Endodermal cell (in vitro differentiated cells): Measurements from ENCODE around the gene ECHS1. TPM values are rescaled to one million over a fixed set of nuclear protein-coding genes. Genes with fewer than 3 reads are reported as not detected.
A peak's percentile ranks its signal among the peaks of the same experiment; 100 is the strongest.

Experiments used
- DNase-seq: peaks from one replicate; pipeline ENCODE4 v3.0.0-alpha.2; 2017
- H3K27ac ChIP-seq: 2 replicates; pipeline ENCODE4 v1.5.1; 2013; ENCODE audit warnings: mild to moderate bottlenecking, low read depth, low read length, moderate library complexity
- H3K27me3 ChIP-seq: 2 replicates; pipeline ENCODE4 v1.6.1; 2013; ENCODE audit warnings: mild to moderate bottlenecking, low read length, moderate library complexity; ENCODE audit not compliant: insufficient read depth, control insufficient read depth, poor library complexity, severe bottlenecking
- H3K36me3 ChIP-seq: 2 replicates; pipeline ENCODE4 v1.7.0; 2013; ENCODE audit warnings: mild to moderate bottlenecking, low read length, moderate library complexity; ENCODE audit not compliant: control insufficient read depth, insufficient read depth
- H3K4me1 ChIP-seq: one replicate; pipeline ENCODE4 v1.7.0; 2013; ENCODE audit warnings: low read length; ENCODE audit not compliant: control insufficient read depth, insufficient read depth
- H3K4me3 ChIP-seq: 2 replicates; pipeline ENCODE4 v1.5.1; 2013; ENCODE audit warnings: mild to moderate bottlenecking, low read length, moderate library complexity
- H3K9ac ChIP-seq: 2 replicates; pipeline ENCODE4 v1.6.1; 2013; ENCODE audit warnings: mild to moderate bottlenecking, low read length, moderate library complexity; ENCODE audit not compliant: poor library complexity, severe bottlenecking; ENCODE audit errors: extremely low read depth
- H3K9me3 ChIP-seq: 2 replicates; pipeline ENCODE4 v1.6.1; 2013; ENCODE audit warnings: mild to moderate bottlenecking, low read length, moderate library complexity; ENCODE audit not compliant: control insufficient read depth
- H3K27ac Mint-ChIP-seq: 2 replicates; pipeline ENCODE4 v1.8.0; 2020; ENCODE audit warnings: mixed read lengths
- H3K27me3 Mint-ChIP-seq: 2 replicates; pipeline ENCODE4 v1.8.0; 2021; ENCODE audit warnings: mild to moderate bottlenecking, mixed read lengths; ENCODE audit not compliant: insufficient read depth
- H3K36me3 Mint-ChIP-seq: 2 replicates; pipeline ENCODE4 v1.8.0; 2020; ENCODE audit warnings: low read depth, mixed read lengths
- H3K4me1 Mint-ChIP-seq: 2 replicates; pipeline ENCODE4 v1.8.0; 2020; ENCODE audit warnings: mixed read lengths
- H3K4me3 Mint-ChIP-seq: 2 replicates; pipeline ENCODE4 v1.8.0; 2020; ENCODE audit warnings: mild to moderate bottlenecking, moderate library complexity, mixed read lengths
- H3K9me3 Mint-ChIP-seq: 2 replicates; pipeline ENCODE4 v1.8.0; 2020; ENCODE audit warnings: mild to moderate bottlenecking, mixed read lengths
- WGBS, 2 experiments: methylation state at CpG; one replicate each; pipeline versions ENCODE4 v1.1.5 to v1.1.7; 2013; ENCODE audit warnings: missing lambda C conversion rate in 2 of 2, mixed read lengths in 1 of 2; ENCODE audit not compliant: insufficient coverage in 1 of 2, insufficient read length in 1 of 2; 5-methylcytosine and 5-hydroxymethylcytosine counted together
- total RNA-seq, 2 donors: library from RNA; stranded (reverse); fragmentation: NEBNext Ultra II Directional in 1 of 2; extraction: Animal tissue kit (Norgen Biotek cat#: 25700) in 1 of 2; gene quantifications; 2 replicates in 1 of 2; 3 replicates in 1 of 2; pipeline ENCODE4 v1.2.1, GENCODE V29; 2021
- TF ChIP-seq, protein P1 (sequence below): fragments of 200-600 bp; sonication (generic); conservative IDR thresholded peaks from 2 replicates; pipeline ENCODE4 v1.5.0; 2021; ENCODE audit warnings: antibody characterized with exemption, mild to moderate bottlenecking

ECHS1 gene
- total RNA-seq, 2 donors from 2014 or later = 92.3 to 102 TPM

DNA sequence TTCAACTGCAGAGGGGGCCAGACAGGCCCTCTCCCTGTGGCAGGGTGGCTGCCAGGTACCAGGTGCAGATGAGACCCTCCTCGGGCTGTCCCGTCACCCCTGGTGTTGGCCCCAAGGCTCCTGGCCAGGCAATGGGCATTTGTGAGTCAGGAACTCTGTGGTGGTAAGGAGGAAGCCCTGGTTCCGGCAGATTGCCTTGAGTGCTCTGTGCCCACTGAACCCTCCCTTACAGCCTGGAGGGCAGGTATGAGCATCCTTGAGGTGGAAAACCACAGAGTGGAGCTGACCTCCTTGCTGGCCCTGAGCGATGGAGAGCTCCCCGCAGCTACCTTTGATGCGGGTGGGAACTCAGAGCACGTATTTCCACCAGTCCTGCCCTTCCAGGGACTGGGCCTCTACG lies 7.9 kb upstream of the ECHS1 start:
- no peaks in the 10 kb centered on the region for H3K4me1 Mint-ChIP-seq
- peaks cover 14% of the 10 kb centered on the region for H3K36me3 Mint-ChIP-seq
- no peak overlapping the region for H3K27ac Mint-ChIP-seq
- WGBS, 2 experiments = 96 to 100% methylated on average over 3 to 8 of the region's 8 CpGs
- Histone ChIP-seq H3K9ac (no peak overlapping the region), H3K27me3 (peaks cover 33% of the 10 kb centered on the region), H3K27ac (no peak overlapping the region), H3K4me1 (no peaks in the 10 kb centered on the region), H3K36me3 (no peaks in the 10 kb centered on the region), H3K9me3 (no peaks in the 10 kb centered on the region), H3K4me3 (no peak overlapping the region)
- H3K4me3 Mint-ChIP-seq = no peak overlapping the region
- no peak for DNase-seq
- H3K27me3 Mint-ChIP-seq = peaks cover 33% of the 10 kb centered on the region
- H3K9me3 Mint-ChIP-seq = no peaks in the 10 kb centered on the region
- TF ChIP-seq, protein P1, sequence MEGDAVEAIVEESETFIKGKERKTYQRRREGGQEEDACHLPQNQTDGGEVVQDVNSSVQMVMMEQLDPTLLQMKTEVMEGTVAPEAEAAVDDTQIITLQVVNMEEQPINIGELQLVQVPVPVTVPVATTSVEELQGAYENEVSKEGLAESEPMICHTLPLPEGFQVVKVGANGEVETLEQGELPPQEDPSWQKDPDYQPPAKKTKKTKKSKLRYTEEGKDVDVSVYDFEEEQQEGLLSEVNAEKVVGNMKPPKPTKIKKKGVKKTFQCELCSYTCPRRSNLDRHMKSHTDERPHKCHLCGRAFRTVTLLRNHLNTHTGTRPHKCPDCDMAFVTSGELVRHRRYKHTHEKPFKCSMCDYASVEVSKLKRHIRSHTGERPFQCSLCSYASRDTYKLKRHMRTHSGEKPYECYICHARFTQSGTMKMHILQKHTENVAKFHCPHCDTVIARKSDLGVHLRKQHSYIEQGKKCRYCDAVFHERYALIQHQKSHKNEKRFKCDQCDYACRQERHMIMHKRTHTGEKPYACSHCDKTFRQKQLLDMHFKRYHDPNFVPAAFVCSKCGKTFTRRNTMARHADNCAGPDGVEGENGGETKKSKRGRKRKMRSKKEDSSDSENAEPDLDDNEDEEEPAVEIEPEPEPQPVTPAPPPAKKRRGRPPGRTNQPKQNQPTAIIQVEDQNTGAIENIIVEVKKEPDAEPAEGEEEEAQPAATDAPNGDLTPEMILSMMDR = no peak

DNA sequence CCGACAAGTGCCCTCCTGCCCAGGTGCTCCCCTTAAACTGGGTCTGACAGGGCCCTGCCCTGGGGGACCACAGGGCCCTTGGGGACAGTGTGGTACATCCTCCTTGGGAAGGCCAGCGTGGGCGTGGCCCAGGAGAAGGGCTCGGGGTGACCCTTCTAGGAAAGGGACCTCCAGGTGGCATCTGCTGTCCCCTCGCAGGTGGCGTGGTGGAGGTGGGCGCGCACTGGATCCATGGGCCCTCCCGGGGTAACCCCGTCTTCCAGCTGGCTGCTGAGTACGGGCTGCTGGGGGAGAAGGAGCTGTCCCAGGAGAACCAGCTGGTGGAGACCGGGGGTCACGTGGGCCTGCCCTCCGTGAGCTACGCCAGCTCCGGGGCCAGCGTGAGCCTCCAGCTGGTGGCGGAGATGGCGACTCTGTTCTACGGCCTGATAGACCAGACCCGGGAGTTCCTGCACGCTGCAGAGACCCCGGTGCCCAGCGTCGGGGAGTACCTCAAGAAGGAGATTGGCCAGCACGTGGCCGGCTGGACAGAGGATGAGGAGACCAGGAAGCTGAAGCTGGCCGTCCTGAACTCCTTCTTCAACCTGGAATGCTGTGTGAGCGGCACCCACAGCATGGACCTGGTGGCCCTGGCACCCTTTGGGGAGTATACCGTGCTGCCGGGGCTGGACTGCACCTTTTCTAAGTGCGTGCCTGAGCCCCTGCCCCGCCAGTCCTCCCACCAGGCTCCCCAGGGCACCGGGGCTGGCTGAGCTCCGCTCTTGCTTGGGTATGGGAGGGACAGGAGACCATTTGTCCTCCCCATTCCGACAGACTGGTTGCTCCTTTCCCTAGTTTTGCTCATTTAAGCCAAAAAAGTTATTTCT lies 6.9 kb upstream of the ECHS1 start:
- no peak overlapping the region for H3K27ac ChIP-seq
- Mint-ChIP-seq H3K4me1 (no peaks in the 10 kb centered on the region), H3K27ac (no peak overlapping the region), H3K36me3 (peaks cover 14% of the 10 kb centered on the region), H3K4me3 (peak overlapping the region; percentile 58), H3K9me3 (no peaks in the 10 kb centered on the region), H3K27me3 (peaks cover 43% of the 10 kb centered on the region)
- no peaks in the 10 kb centered on the region for H3K4me1 ChIP-seq
- H3K27me3 ChIP-seq = peaks cover 43% of the 10 kb centered on the region
- no peaks in the 10 kb centered on the region for H3K36me3 ChIP-seq
- peak overlapping the region; percentile 20 for H3K9ac ChIP-seq
- H3K9me3 ChIP-seq = no peaks in the 10 kb centered on the region
- no peak for DNase-seq
- TF ChIP-seq, protein P1 = no peak
- H3K4me3 ChIP-seq = peak overlapping the region; percentile 71
- 94 to 97% methylated on average over 22 to 36 of the region's 36 CpGs for WGBS, 2 experiments

DNA sequence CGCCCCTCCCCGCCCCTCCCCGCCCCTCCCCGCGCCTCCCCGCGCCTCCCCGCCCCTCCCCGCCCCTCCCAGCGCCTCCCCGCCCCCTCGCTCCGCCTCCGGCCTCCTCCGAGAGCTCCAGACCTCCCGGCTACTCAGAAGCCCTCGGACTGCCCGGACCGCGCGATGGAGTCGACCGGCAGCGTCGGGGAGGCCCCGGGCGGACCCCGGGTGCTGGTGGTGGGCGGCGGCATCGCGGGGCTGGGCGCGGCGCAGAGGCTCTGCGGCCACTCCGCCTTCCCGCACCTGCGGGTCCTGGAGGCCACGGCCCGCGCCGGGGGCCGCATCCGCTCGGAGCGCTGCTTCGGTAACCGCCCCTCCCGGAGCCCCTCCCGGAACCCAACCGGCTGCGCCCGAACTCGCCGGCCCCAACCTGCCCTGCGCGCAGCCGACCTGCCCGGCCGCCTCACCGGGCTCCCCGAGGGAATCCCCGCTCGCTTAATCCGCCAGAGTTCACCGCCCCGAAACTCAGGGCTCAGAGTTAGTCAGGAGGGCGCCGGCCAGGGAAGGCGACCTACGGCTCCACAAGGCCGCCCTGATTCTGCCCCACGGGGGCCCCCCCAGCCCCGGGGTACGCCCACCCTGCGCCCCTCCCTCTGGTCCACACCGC lies 6.1 kb upstream of the ECHS1 start, which contains the start of gene PAOX:
Gene PAOX, plus strand, starts transcription at position 111 of the 649 bp plus-strand sequence. Its CDS starts 55 bp downstream, at position 166.
- Histone ChIP-seq H3K27me3 (peaks cover 51% of the 10 kb centered on the region), H3K4me1 (no peaks in the 10 kb centered on the region), H3K36me3 (no peaks in the 10 kb centered on the region), H3K9me3 (no peaks in the 10 kb centered on the region), H3K9ac (peak within 1 kb of the TSS; percentile 20), H3K27ac (no peak within 1 kb of the TSS), H3K4me3 (peak within 1 kb of the TSS; percentile 84)
- DNase-seq = peak; percentile 82
- 10 to 80% methylated on average over 1 to 65 of the region's 78 CpGs for WGBS, 2 experiments
- Mint-ChIP-seq H3K27me3 (peaks cover 51% of the 10 kb centered on the region), H3K4me1 (no peaks in the 10 kb centered on the region), H3K9me3 (no peaks in the 10 kb centered on the region), H3K36me3 (peaks cover 8% of the 10 kb centered on the region), H3K4me3 (peak within 1 kb of the TSS; percentile 58), H3K27ac (no peak within 1 kb of the TSS)
- TF ChIP-seq, protein P1 = no peak
